NCI-H2227 treated with DMSO at 0.1 percent for 48 hours (cell line): Measurements from ENCODE around the gene GJD3.

ENCODE experiments used
- DNase-seq: peaks from one replicate; lab custom pipeline; 2025; lab: John Stamatoyannopoulos, UW

Gene GJD3

DNA sequence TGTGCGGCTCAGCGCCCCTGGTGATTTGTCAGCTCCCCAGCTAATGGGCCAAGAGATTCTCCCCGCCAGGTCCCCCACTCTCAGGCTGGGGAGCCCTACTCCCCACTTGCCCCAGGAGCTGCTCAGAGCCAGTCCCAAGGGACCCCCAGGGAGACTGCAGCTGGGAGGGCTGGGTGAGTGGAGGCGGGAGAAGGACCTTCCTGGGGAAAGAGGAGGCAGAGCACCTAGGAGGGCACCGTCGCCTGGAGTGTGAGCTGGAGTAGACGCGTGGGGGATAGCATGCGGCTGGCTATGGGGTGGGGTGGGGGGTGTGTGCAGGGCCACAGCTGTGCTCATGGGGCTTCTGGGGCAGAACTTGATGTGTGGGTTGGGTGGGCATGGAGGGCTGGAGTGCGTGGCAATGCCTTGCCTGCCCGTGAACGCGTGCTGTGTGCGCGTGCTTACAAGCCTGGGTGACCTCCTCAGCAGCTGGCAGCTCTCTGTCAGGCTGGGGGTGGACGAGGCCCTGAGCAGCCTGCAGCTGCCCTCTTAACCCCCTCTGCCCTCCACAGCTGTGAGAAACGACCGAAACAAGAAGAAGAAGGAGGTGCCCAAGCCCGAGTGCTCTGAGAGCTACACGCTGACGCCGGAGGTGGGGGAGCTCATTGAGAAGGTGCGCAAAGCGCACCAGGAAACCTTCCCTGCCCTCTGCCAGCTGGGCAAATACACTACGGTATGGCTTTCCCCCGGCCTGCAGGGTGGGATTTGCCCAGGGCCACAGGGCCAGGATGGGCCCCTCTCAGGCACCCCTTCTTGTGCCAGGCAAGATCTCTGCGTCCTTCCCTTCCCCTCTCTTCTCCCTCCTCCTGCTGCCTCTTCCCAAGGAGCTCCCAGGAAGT, 12.9 kb downstream of the GJD3 start:
- DNase-seq, result peak; percentile 57

- peak; percentile 91 for DNase-seq
Measured at GRCh38 chr17:40350689-40351358, 13.7 kb downstream of the GJD3 start.

DNA sequence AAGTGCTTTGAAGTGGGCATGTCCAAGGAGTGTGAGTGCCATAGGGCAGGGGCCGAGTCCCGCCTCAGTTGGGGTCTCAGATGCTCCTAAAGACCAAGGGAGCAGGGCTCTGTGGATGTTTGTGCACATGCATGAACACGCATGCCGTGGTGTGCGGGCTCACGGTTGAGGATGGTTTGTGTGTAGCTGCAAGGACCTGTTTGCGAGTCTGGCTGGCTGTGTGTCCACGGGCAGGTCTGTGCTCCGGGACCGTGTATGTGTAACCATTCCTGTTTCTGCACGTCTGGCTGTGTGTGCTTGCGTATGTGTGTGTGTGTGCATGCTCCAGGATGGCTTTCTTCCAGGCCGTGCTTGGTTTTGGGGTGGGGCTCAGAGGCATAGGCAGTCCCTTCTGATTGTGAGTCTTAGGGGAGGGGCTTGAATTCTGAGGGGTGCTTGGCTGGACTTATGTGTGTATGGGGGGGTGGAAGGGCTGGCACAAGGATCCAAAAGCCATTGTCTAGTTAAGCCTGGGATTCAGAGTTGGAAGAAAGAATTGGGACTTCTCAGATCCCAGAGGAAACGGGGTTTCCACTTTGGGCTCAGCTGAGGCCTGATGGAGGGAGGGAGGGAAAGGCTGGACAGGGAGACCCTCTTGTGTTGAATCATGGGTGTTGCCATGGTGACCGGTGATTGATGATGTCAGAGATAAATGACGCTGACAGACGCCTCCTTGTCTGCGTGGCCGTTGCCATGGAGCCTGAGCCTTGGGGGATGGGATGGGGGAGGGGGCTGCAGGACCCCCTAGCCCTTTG, 14.4 kb downstream of the GJD3 start:
- DNase-seq, result peak; percentile 94

- no peak for DNase-seq
Measured at GRCh38 chr17:40349477-40349894, 15.1 kb downstream of the GJD3 start.

DNA sequence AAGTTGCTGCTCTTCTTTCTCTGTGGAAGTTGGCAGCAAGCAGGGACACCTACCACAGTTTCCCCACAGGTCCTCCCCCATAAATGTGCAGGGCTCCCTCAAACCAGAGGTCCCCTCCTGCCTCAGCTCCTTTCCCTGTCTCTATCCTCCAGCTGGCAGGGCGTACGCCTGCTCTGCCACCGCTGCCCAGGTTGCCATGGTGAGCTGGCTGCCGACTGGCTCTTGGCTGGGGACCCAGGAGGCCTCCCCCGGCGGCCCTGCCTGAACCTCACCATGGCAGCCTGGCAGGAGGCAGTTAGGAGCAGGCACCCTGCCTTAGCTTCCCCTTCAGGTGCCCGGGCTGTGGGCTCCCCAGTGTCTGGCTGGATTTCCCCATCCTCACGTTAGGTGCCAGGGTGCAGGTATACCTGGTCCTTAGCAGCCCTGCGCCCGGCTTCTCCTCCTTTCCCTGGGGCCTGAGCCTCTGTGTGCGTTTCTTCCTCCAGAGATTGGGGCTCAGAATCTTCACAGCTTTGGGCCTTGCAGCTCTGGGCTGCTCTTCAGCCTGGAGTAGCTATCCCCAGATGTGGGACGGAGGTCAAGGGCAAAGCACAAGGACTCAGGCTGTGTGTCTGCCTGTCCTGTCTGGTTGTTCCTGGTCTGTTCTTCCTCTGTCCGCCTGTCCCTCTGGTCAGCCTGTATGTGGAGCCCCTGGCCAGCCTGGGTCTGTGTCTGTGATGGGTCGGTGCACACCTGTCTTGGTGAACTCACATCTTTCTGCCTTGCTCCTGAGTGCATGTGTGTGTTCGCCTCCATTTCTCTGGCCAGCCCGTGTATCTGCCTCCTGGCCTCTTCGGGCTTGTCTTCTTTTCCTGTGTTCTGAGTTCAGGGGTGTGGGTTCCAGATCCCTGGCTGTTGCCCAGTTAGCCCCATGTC, 15.7 kb downstream of the GJD3 start:
- DNase-seq, result no peak

DNA sequence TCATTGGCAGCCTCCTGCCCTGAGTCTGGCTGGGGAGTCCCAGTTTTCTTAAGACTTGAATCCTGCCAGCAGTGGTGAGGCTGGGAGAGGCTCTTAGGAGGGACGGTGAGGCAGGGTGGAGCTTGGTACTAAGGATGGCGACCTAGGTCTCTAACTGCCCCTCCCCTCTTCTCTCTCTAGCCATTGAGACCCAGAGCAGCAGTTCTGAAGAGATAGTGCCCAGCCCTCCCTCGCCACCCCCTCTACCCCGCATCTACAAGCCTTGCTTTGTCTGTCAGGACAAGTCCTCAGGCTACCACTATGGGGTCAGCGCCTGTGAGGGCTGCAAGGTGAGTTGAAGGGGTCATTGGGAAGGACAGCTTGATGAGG, 16.4 kb downstream of the GJD3 start:
- no peak for DNase-seq

DNA sequence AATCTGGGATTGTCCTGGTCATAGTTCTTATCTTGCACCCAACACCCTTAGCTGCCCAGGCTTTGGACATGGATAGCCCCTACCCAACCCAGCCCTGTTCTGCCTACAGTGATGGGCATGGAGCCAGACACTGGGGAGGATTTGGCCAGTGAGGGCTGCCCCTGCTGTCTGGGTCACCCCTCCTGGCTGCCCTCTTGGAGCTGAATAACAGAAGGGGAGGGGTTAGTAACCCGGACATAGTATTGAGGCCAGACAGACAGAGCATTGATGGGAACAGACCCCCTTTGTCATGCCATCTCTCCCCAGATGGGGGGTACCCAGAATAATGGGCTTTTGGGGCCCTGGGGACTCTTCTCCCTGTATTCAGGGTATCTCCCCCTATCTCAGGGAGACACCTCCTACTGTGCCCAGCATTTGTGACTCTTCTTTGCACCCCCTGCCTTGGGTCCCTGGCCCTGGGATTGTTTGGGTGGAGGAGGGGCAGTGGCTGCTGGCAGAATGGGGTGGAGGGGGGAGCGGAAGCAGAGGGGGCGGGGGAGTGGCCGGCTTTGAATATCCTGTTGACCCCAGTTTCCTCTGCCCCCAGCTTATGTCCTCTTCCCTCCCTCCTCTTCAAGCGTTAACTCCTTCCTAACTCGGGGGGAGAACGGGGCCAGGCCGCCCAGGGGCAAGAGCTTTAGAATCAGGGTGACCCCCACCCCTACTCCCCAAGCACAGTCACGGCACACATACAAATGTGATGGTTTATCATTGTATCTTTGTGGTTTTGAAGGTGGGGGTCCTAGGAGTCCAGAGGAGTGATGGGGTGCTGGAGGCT, 17.0 kb downstream of the GJD3 start:
- no peak for DNase-seq

- DNase-seq, result no peak
Measured at GRCh38 chr17:40346765-40347158, 17.8 kb downstream of the GJD3 start.

DNA sequence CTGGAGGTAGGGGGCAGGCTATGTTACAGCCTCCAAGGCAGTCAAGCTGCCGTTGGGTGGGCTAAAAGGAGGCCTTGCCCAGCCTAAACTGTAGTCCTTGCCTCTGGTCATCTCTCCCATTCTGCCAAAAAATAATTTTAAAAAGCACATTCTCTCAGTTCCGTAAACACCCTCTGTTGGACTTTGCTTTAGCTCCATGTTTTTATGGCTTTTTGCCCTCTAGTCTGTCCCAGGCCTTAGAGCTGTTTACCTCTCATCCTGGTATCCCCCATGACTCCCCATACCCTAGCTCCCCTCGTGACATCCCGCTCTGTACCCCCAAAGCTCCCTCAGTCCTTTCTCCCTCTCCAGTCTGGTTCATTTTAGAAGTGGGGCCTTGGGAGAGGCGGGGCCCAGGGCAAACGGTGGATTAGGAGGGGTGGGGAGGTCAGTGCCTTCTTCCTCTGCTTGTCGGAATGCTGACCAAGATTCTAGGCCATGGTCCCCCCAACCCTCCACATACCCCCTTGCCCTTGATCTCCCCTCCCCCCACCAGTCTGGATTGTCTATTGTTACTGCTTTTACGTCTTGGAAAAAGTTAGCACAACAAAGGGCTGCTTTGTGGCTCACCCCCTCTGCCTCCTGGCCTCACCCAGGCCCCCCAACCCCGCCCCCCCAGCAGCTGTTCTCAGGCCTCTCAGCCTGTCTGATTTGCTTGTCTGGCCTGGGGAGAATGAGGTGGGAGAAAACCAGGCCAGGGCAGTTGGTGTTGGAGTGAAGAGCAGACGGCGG, 18.4 kb downstream of the GJD3 start:
- DNase-seq, result no peak

- DNase-seq, result peak; percentile 53
Measured at GRCh38 chr17:40345161-40345993, 19.2 kb downstream of the GJD3 start.

DNA sequence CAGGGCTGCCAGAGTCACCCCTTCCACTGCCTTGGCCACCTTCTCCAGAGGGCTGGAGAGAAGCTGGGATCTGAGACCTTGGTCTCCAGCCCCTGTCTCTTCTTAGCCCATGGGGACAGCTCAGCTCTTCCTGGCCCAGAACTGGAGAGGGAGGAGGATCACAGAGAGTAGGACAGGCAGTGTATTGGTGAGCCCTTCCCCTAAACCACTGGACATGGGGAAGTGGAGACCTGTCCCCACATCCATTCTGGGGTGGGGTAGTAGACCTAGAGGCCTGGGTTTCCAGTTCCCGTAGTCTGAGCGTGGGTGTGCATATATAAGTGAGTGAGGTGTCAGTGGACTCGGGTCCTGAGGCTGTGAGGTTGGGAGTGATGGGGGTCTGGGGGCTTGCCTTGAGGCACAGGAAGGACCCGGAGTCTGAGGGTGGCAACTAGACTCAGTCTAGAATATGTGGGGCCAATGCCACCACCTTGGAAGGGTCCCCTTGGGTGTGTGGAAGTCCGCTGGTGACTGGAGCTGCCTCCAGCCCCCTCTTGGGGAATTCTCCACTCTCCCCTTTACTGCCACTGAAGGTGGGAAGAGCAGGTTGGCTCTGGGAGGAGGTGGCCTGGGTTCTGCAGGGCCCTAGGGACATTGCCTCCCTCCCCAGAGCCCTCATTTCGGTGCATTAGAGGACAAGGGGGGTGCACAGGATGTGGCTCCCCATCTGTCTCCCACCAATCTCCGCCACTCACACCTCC, 19.9 kb downstream of the GJD3 start:
- DNase-seq, result no peak

- DNase-seq, result no peak
Measured at GRCh38 chr17:40343219-40344119, 21.1 kb downstream of the GJD3 start.

DNA sequence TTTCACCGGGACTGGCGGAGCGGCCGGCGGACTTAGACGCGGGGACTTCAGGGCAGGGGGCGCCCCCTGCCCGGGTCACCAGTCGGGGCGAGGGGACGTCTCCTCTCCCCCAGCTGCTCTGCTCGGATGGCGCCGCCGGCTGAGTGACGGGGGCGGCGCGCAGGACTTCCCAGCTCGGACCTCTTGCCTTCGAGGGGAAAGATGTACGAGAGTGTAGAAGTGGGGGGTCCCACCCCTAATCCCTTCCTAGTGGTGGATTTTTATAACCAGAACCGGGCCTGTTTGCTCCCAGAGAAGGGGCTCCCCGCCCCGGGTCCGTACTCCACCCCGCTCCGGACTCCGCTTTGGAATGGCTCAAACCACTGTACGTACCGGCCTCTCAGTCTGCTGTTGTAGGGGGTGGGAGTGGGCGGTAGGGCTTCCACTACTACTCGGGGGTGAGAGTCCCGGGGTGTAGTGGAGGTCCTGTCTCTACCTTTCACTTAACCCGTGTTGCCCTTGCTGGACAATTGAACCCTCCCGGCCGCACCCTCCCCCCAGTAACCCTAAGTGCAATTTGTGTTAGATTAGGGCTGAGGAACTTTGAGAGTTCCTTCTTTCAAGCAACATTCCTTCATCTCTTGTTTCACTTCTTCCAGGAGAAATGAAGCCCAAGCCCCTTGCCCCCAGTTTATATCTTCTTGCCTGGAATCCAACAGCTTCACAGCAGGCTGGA, 21.9 kb downstream of the GJD3 start:
- no peak for DNase-seq

DNA sequence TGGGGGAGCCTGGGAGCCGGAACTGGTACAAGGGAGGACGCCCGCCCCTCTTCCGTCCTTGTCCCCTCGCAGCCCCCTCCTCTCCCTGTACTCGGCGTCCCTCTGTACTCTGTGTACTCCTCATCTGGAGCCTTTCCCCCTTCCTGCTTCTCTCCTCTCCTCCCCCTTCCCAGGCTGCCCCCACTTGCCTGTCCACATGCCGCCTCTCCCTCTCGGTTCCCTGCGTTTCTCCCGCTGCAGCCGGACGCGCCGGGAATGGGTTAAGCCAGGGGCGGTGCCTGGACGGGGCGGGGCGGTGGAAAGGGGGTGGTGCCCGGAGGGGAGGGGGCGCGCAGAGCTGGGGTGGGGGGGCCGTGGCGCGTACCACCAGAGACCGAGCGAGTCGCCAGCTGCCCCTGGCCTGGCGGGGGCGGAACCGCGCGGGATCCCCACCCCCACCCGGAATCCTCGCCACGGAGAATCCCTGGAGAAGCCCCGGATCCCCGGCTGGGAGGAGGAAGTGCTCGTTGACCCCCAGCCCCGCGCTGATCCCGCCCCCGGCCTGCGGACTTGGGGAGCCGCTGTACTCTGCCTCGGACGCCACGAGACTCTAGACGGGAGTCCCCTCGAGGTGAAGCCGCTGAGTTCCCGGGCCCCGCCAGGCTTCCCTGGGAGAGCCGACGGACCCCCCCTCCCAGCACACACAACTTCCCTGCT, 22.6 kb downstream of the GJD3 start:
- DNase-seq, result peak; percentile 74

DNA sequence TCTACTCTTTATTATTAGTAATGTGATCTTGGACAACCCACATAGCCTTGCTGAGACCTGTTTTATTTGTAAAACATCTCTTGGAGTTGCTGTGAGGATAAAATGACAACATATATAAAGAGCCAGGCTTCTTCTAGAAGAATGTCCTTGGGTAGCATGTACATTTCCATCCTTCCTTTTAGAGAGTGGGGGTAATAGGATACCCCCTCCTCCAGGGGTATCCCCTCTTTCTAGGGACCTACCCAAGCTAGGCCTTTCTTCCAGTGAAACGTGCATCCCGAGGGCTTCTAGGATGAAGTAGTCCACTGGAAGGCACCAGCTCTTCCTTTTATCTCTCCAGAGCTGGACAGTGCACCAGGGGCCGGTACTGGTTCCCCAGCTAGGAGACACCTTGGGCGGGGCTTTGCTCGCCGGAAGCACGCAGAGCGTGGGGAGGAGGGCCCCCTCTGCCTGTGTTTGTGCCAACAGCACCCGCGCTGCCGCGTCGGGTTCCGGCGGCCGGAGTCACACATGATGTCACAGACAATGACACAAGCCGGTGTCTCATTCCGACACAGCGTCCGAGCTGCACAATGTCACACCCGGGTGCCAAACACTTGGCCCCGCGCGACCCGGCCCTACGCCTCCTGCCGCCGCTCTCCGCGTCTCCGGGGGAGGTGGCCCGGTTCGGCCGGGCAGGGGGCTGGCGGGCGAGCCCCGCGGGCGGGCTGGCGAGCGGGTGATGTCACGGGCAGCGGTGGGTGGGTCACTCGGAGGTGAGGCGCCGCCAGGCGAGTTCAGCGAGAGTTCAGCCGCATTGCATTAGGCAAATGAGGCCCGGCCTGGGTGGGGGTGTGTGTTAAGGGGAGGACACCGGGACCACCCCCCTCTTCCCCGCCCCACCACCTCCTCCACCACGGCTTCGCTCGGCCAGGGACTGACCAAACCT, 23.4 kb downstream of the GJD3 start:
- peak; percentile 74 for DNase-seq
